A549 (cell line): ENCODE results near the gene TRAPPC2L. TPM values are rescaled to one million over a fixed set of nuclear protein-coding genes. Genes with fewer than 3 reads are reported as not detected.

Experiments used
- ATAC-seq, 2 experiments: fragments of 200-7000 bp in 1 of 2; fragments of >200 bp in 1 of 2; cut with Nextera tagmentation in 1 of 2; cut with Tn5 transposase in 1 of 2; 3 replicates each; pipeline versions ENCODE4 v1.8.0 to v1.9.1; 2018 to 2020; ENCODE audit warnings: mild to moderate bottlenecking in 1 of 2, moderate library complexity in 1 of 2
- CTCF ChIA-PET: fragments of 300-600 bp; sonication (Branson Sonifier 250); formaldehyde crosslinking; extraction: SDS; loops from one replicate; lab custom pipeline; 2021; ENCODE audit warnings: antibody characterized with exemption, inconsistent platforms; lab: Yijun Ruan, JAX
- POLR2A ChIA-PET: fragments of 350-600 bp; formaldehyde crosslinking; extraction: SDS; loops from one replicate; lab custom pipeline; 2021; ENCODE audit warnings: antibody characterized with exemption, inconsistent platforms; lab: Yijun Ruan, JAX
- DNase-seq, 2 experiments: peaks; one replicate each; pipeline versions ENCODE4 v3.0.0 to v3.0.0-alpha.2; 2011 to 2016; ENCODE audit warnings: low read depth in 1 of 2, low spot score in 1 of 2
- FAIRE-seq: peaks from 2 replicates; lab custom pipeline; 2011; peaks lifted over from hg19 to GRCh38; lab: Jason Lieb, UNC
- H3K27ac ChIP-seq, 2 experiments: fragments of >200 bp; sonication (Bioruptor Twin); formaldehyde crosslinking; 3 replicates each; pipeline ENCODE4 v1.5.1; 2016 to 2017
- H3K4me1 ChIP-seq: fragments of >200 bp; sonication (Bioruptor Twin); formaldehyde crosslinking; 3 replicates; pipeline ENCODE4 v1.6.1; 2016
- H3K4me2 ChIP-seq: fragments of >200 bp; sonication (Bioruptor Twin); formaldehyde crosslinking; 3 replicates; pipeline ENCODE4 v1.6.1; 2016
- H3K4me3 ChIP-seq: fragments of >200 bp; sonication (Bioruptor Twin); formaldehyde crosslinking; 3 replicates; pipeline ENCODE4 v1.5.1; 2016
- H3K9me3 ChIP-seq: fragments of >200 bp; sonication (Bioruptor Twin); formaldehyde crosslinking; 3 replicates; pipeline ENCODE4 v1.6.1; 2016
- ATOH8 ChIP-seq: fragments of 250-450 bp; sonication (Bioruptor Pico); IDR thresholded peaks from 2 replicates; pipeline ENCODE4 v1.5.0; 2020; ENCODE audit warnings: low read depth, mild to moderate bottlenecking, moderate library complexity
- BCL3 ChIP-seq: fragments of >200 bp; sonication (Bioruptor Twin); formaldehyde crosslinking; IDR thresholded peaks from 3 replicates; pipeline ENCODE4 v1.6.1; 2016
- BHLHE40 ChIP-seq: IDR thresholded peaks from 2 replicates; pipeline ENCODE4 v1.6.1; 2012; ENCODE audit warnings: low read depth, low read length, inconsistent platforms
- CBX2 ChIP-seq: fragments of 200-600 bp; sonication (generic); IDR thresholded peaks from 2 replicates; pipeline ENCODE4 v1.6.1; 2016; ENCODE audit warnings: low read depth, mild to moderate bottlenecking, borderline replicate concordance
- CBX8 ChIP-seq: fragments of 200-600 bp; sonication (generic); IDR thresholded peaks from 2 replicates; pipeline ENCODE4 v1.6.1; 2016
- CHD4 ChIP-seq: fragments of 200-600 bp; sonication (generic); IDR thresholded peaks from 2 replicates; pipeline ENCODE4 v1.6.1; 2016; ENCODE audit warnings: antibody characterized with exemption, mild to moderate bottlenecking, borderline replicate concordance
- EHF ChIP-seq: fragments of 250-450 bp; sonication (Bioruptor Pico); IDR thresholded peaks from 2 replicates; pipeline ENCODE4 v1.5.0; 2020; ENCODE audit warnings: mild to moderate bottlenecking
- EHMT2 ChIP-seq: fragments of 200-600 bp; sonication (generic); IDR thresholded peaks from 2 replicates; pipeline ENCODE4 v1.6.1; 2016; ENCODE audit warnings: antibody characterized with exemption, low read depth, mild to moderate bottlenecking, moderate library complexity
- ELK1 ChIP-seq: fragments of 150-350 bp; IDR thresholded peaks from 2 replicates; pipeline ENCODE4 v1.6.1; 2014; ENCODE audit warnings: low read depth, mild to moderate bottlenecking, low read length
- EP300 ChIP-seq, 2 experiments: fragments of >200 bp; sonication (Bioruptor Twin); formaldehyde crosslinking; IDR thresholded peaks; 2 replicates in 1 of 2; 3 replicates in 1 of 2; pipeline ENCODE4 v1.6.1; 2016 to 2017
- ESRRA ChIP-seq: fragments of 150-350 bp; IDR thresholded peaks from 2 replicates; pipeline ENCODE4 v1.6.1; 2014; ENCODE audit warnings: mild to moderate bottlenecking, low read length, borderline replicate concordance
- FOSB ChIP-seq: fragments of 250-450 bp; sonication (Bioruptor Pico); IDR thresholded peaks from 2 replicates; pipeline ENCODE4 v1.5.0; 2020; ENCODE audit warnings: mild to moderate bottlenecking, moderate library complexity
- FOSL2 ChIP-seq, 2 experiments: fragments of 450-650 bp in 1 of 2; fragments of >200 bp in 1 of 2; sonication (Bioruptor Twin) in 1 of 2; formaldehyde crosslinking; IDR thresholded peaks; 2 replicates each; pipeline versions ENCODE4 v1.5.0 to v1.6.1; 2016 to 2020; ENCODE audit warnings: mild to moderate bottlenecking in 1 of 2, moderate library complexity in 1 of 2
- FOXS1 ChIP-seq: fragments of 250-450 bp; sonication (Bioruptor Pico); IDR thresholded peaks from 2 replicates; pipeline ENCODE4 v1.5.0; 2020; ENCODE audit warnings: mild to moderate bottlenecking, moderate library complexity
- GATA3 ChIP-seq: IDR thresholded peaks from 2 replicates; pipeline ENCODE4 v1.6.1; 2012; ENCODE audit warnings: borderline replicate concordance
- HDAC2 ChIP-seq: fragments of 200-600 bp; sonication (generic); IDR thresholded peaks from 2 replicates; pipeline ENCODE4 v1.6.1; 2016
- HEYL ChIP-seq: fragments of 250-450 bp; sonication (Bioruptor Pico); IDR thresholded peaks from 2 replicates; pipeline ENCODE4 v1.8.0; 2021; ENCODE audit warnings: mild to moderate bottlenecking, moderate library complexity
- HOXA7 ChIP-seq: fragments of 250-450 bp; sonication (Bioruptor Pico); IDR thresholded peaks from 2 replicates; pipeline ENCODE4 v1.5.0; 2020; ENCODE audit warnings: mild to moderate bottlenecking, moderate library complexity
- HOXB13 ChIP-seq: fragments of 250-450 bp; sonication (Bioruptor Pico); IDR thresholded peaks from 2 replicates; pipeline ENCODE4 v1.5.0; 2020; ENCODE audit warnings: low read depth, mild to moderate bottlenecking, moderate library complexity
- HOXB5 ChIP-seq: fragments of 250-450 bp; sonication (Bioruptor Pico); IDR thresholded peaks from 2 replicates; pipeline ENCODE4 v1.5.0; 2020; ENCODE audit warnings: mild to moderate bottlenecking, moderate library complexity
- JUN ChIP-seq, 2 experiments: fragments of >200 bp; sonication (Bioruptor Twin); formaldehyde crosslinking; IDR thresholded peaks; 2 replicates in 1 of 2; 3 replicates in 1 of 2; pipeline ENCODE4 v1.6.1; 2016 to 2017
- KDM5A ChIP-seq: fragments of 200-600 bp; sonication (generic); IDR thresholded peaks from 2 replicates; pipeline ENCODE4 v1.6.1; 2016; ENCODE audit warnings: antibody characterized with exemption, mild to moderate bottlenecking
- MAFK ChIP-seq: fragments of 450-650 bp; IDR thresholded peaks from 2 replicates; pipeline ENCODE4 v1.6.1; 2014; ENCODE audit not compliant: partially characterized antibody
- MAX ChIP-seq: IDR thresholded peaks from 2 replicates; pipeline ENCODE4 v1.6.1; 2012
- MYC ChIP-seq: IDR thresholded peaks from 2 replicates; pipeline ENCODE4 v1.6.1; 2012; ENCODE audit warnings: mild to moderate bottlenecking, inconsistent platforms, low read length, improper control_type of control experiment, borderline replicate concordance
- NFE2L2 ChIP-seq: fragments of 150-350 bp; conservative IDR thresholded peaks from 2 replicates; pipeline ENCODE4 v1.6.1; 2014; ENCODE audit warnings: low read length
- NPAS2 ChIP-seq: fragments of 250-450 bp; sonication (Bioruptor Pico); IDR thresholded peaks from 2 replicates; pipeline ENCODE4 v1.8.0; 2022; ENCODE audit warnings: mild to moderate bottlenecking, moderate library complexity, borderline replicate concordance
- PBX3 ChIP-seq: IDR thresholded peaks from 2 replicates; pipeline ENCODE4 v1.6.1; 2012
- PHF8 ChIP-seq: fragments of 200-600 bp; sonication (generic); IDR thresholded peaks from 2 replicates; pipeline ENCODE4 v1.6.1; 2016; ENCODE audit warnings: low read depth, mild to moderate bottlenecking, antibody characterized with exemption, moderate library complexity, borderline replicate concordance
- POLR2A ChIP-seq: IDR thresholded peaks from 2 replicates; pipeline ENCODE4 v1.6.1; 2012; ENCODE audit warnings: mild to moderate bottlenecking, low read length
- POLR2AphosphoS2 ChIP-seq: conservative IDR thresholded peaks from 2 replicates; pipeline ENCODE4 v1.6.1; 2012; ENCODE audit warnings: low read length, improper control_type of control experiment, inconsistent platforms
- RCOR1 ChIP-seq: fragments of 150-350 bp; IDR thresholded peaks from 2 replicates; pipeline ENCODE4 v1.6.1; 2014; ENCODE audit warnings: antibody characterized with exemption, low read length, low read depth
- RFX5 ChIP-seq: fragments of 450-650 bp; IDR thresholded peaks from 2 replicates; pipeline ENCODE4 v1.7.1; 2014; ENCODE audit warnings: antibody characterized with exemption, mild to moderate bottlenecking, moderate library complexity
- RNF2 ChIP-seq: fragments of 200-600 bp; sonication (generic); IDR thresholded peaks from 2 replicates; pipeline ENCODE4 v1.6.1; 2016; ENCODE audit warnings: low read depth, mild to moderate bottlenecking, antibody characterized with exemption, moderate library complexity, borderline replicate concordance
- TP53 ChIP-seq: fragments of 250-450 bp; sonication (Bioruptor Pico); IDR thresholded peaks from 2 replicates; pipeline ENCODE4 v1.5.0; 2021; ENCODE audit warnings: mild to moderate bottlenecking, moderate library complexity
- ZC3H11A ChIP-seq: fragments of 450-650 bp; IDR thresholded peaks from 2 replicates; pipeline ENCODE4 v1.6.1; 2014; ENCODE audit warnings: antibody characterized with exemption, mild to moderate bottlenecking
- ZFP36 ChIP-seq: fragments of 450-650 bp; IDR thresholded peaks from 2 replicates; pipeline ENCODE4 v1.6.1; 2014; ENCODE audit warnings: borderline replicate concordance; ENCODE audit not compliant: partially characterized antibody
- ZNF302 ChIP-seq: fragments of 250-450 bp; sonication (Bioruptor Pico); IDR thresholded peaks from 2 replicates; pipeline ENCODE4 v1.9.0; 2021; ENCODE audit warnings: inconsistent platforms, mild to moderate bottlenecking, moderate library complexity
- ZSCAN20 ChIP-seq: fragments of 250-450 bp; sonication (Bioruptor Pico); IDR thresholded peaks from 2 replicates; pipeline ENCODE4 v1.8.0; 2022; ENCODE audit warnings: mild to moderate bottlenecking, moderate library complexity
- WGBS: methylation state at CpG from one replicate; pipeline ENCODE4 v1.1.6; 2017; ENCODE audit errors: missing lambda C conversion rate; 5-methylcytosine and 5-hydroxymethylcytosine counted together
- polyA plus RNA-seq, 4 experiments: library from polyadenylated mRNA; depleted of rRNA in 3 of 4; stranded (reverse); fragments of >200 nt; fragmentation: RNase III in 1 of 4; extraction: RNeasy Plus Mini Kit Qiagen cat#74134 plus additional on column Dnase treatment in 1 of 4; gene quantifications; 2 replicates in 3 of 4; 3 replicates in 1 of 4; pipeline ENCODE4 v1.2.3, GENCODE V29; 2011 to 2017

The TRAPPC2L gene
- polyA plus RNA-seq, 2 of the 4 experiments (the other 2 are of a cell fraction) = 70.3 to 80.2 TPM

- Histone ChIP-seq H3K9me3 (no peaks in the 10 kb centered on the region), H3K27ac (peak within 1 kb of the TSS; percentile 98 to 99), H3K4me1 (peaks cover 21% of the 10 kb centered on the region), H3K4me3 (peak within 1 kb of the TSS; percentile 83), H3K4me2 (peak within 1 kb of the TSS; percentile 99)
- ChIA-PET POLR2A (interaction anchor here (0.6 to 4.8 kb wide), 8 partner anchors 9 to 404 kb away, joined by 3 to 33 read pairs (median 4); partner anchors contain the start of genes ACSF3, CDT1, GALNS and PIEZO1), CTCF (interaction anchor here (0.8 to 3.8 kb wide), 19 partner anchors 9 to 620 kb away, joined by 3 to 28 read pairs (median 4); partner anchors contain the start of genes CDH15, GALNS, TRAPPC2L and ZNF778)
- ATAC-seq = peak; percentile 64 to 74
- no peak for FAIRE-seq
- peak; percentile 78 to 95 for DNase-seq
- WGBS = under 1% methylated on average over 20 of the region's 84 CpGs
- no peak for TF ChIP-seq RCOR1
- no peak for TF ChIP-seq HOXB13 (CRISPR knock-in tag)
- peak; percentile 93 for TF ChIP-seq MAX
- no peak for TF ChIP-seq FOSL2 (IDR thresholded peaks at IDR 0.05)
- TF ChIP-seq FOSL2 (CRISPR knock-in tag; IDR thresholded peaks at IDR 0.05) = no peak
- no peak for TF ChIP-seq EP300 (IDR thresholded peaks at IDR 0.05)
- TF ChIP-seq ESRRA = no peak
- TF ChIP-seq KDM5A = no peak
- no peak for TF ChIP-seq ZFP36
- TF ChIP-seq POLR2AphosphoS2 = no peak; the same call in 1 of the 2 replicates
- no peak for TF ChIP-seq ZC3H11A
- no peak for TF ChIP-seq EHF (CRISPR knock-in tag)
- no peak for TF ChIP-seq CHD4
- no peak for TF ChIP-seq RNF2
- TF ChIP-seq PHF8 = peak; percentile 26
- TF ChIP-seq GATA3 = no peak
- TF ChIP-seq HOXA7 = no peak
- no peak for TF ChIP-seq FOXS1 (CRISPR knock-in tag)
- TF ChIP-seq HOXB5 (CRISPR knock-in tag) = 0 out of 2 replicates have a peak, but pooled peaks have one; percentile 46
- no peak for TF ChIP-seq NFE2L2
- no peak for TF ChIP-seq HDAC2
- no peak for TF ChIP-seq ATOH8 (CRISPR knock-in tag)
- no peak for TF ChIP-seq ZSCAN20 (CRISPR knock-in tag)
- no peak for TF ChIP-seq RFX5
- no peak for TF ChIP-seq EHMT2
- TF ChIP-seq CBX8 = no peak
- no peak for TF ChIP-seq ELK1
- peak; percentile 97 for TF ChIP-seq MYC
- no peak for TF ChIP-seq CBX2
- peak; percentile 77; the same call in 1 of the 2 replicates for TF ChIP-seq TP53
- TF ChIP-seq POLR2A = peak; percentile 83
- TF ChIP-seq NPAS2 (CRISPR knock-in tag) = no peak
- TF ChIP-seq FOSB (CRISPR knock-in tag) = peak; percentile 67; the same call in 1 of the 2 replicates
- no peak for TF ChIP-seq MAFK
- TF ChIP-seq HEYL = no peak
- TF ChIP-seq ZNF302 = no peak
- peak; percentile 66; the same call in 1 of the 2 replicates for TF ChIP-seq PBX3
- TF ChIP-seq BHLHE40 = no peak
- TF ChIP-seq JUN (IDR thresholded peaks at IDR 0.05) = peak; percentile 88 to 96
- peak; percentile 64 for TF ChIP-seq BCL3
Measured at GRCh38 chr16:88811769-88812512, 45.0 kb upstream of the TRAPPC2L start, which contains the start of gene APRT. Gene APRT (minus strand): TSS chr16:88811928. CDS start chr16:88811899, 29 bp downstream.
